Natural killer cell (primary cell): Measurements from ENCODE around the gene MIA3. TPM values are rescaled to one million over a fixed set of nuclear protein-coding genes. Genes with fewer than 3 reads are reported as not detected.

Source experiments
- ATAC-seq, 3 donors: fragments of 150-1000 bp in 2 of 3; fragments of 200-7000 bp in 1 of 3; cut with Tn5 transposase; 1 replicate in 1 of 3; 2 replicates in 2 of 3; pipeline ENCODE4 v1.10.0; 2021; ENCODE audit warnings: mild to moderate bottlenecking in 2 of 3, moderate library complexity in 2 of 3
- DNase-seq, 2 donors: peaks; one replicate each; pipeline versions ENCODE4 v3.0.0 to v3.0.0-alpha.2; 2013 to 2021; ENCODE audit warnings: mixed read lengths in 1 of 2
- H3K27ac ChIP-seq: one replicate; pipeline ENCODE4 v1.5.1; 2013; ENCODE audit warnings: mild to moderate bottlenecking, low read length
- H3K27me3 ChIP-seq: one replicate; pipeline ENCODE4 v1.6.1; 2013; ENCODE audit warnings: low read length; ENCODE audit not compliant: control insufficient read depth, insufficient read depth
- H3K36me3 ChIP-seq: one replicate; pipeline ENCODE4 v1.6.1; 2013; ENCODE audit warnings: low read length; ENCODE audit not compliant: control insufficient read depth, insufficient read depth
- H3K4me1 ChIP-seq: one replicate; pipeline ENCODE4 v1.6.1; 2013; ENCODE audit warnings: low read length; ENCODE audit not compliant: control insufficient read depth, insufficient read depth
- H3K4me3 ChIP-seq: one replicate; pipeline ENCODE4 v1.5.1; 2013; ENCODE audit warnings: low read length
- H3K9me3 ChIP-seq: one replicate; pipeline ENCODE4 v1.6.1; 2013; ENCODE audit warnings: low read length; ENCODE audit not compliant: control insufficient read depth, insufficient read depth
- H3K27ac Mint-ChIP-seq, 2 donors: one replicate each; pipeline ENCODE4 v1.8.0; 2022; ENCODE audit warnings: mild to moderate bottlenecking in 2 of 2, mixed read lengths in 2 of 2, moderate library complexity in 1 of 2
- H3K27me3 Mint-ChIP-seq, 2 donors: one replicate each; pipeline ENCODE4 v1.8.0; 2022; ENCODE audit warnings: low read depth in 2 of 2, mixed read lengths in 2 of 2
- H3K36me3 Mint-ChIP-seq: one replicate; pipeline ENCODE4 v1.8.0; 2022; ENCODE audit warnings: mixed read lengths
- H3K4me1 Mint-ChIP-seq, 2 donors: one replicate each; pipeline ENCODE4 v1.8.0; 2022; ENCODE audit warnings: mixed read lengths in 2 of 2
- H3K4me3 Mint-ChIP-seq: one replicate; pipeline ENCODE4 v1.8.0; 2022; ENCODE audit warnings: mild to moderate bottlenecking, moderate library complexity, mixed read lengths
- H3K9me3 Mint-ChIP-seq, 2 donors: one replicate each; pipeline ENCODE4 v1.8.0; 2022; ENCODE audit warnings: mixed read lengths in 2 of 2
- CTCF ChIP-seq: fragments of 200-600 bp; IDR thresholded peaks from one replicate; pipeline ENCODE4 v1.8.0; 2022; ENCODE audit warnings: antibody characterized with exemption
- WGBS: methylation state at CpG from one replicate; pipeline ENCODE4 v1.1.7; 2013; ENCODE audit warnings: missing lambda C conversion rate; ENCODE audit not compliant: insufficient coverage; 5-methylcytosine and 5-hydroxymethylcytosine counted together
- intact Hi-C: fragments of 100-400 bp; cut with micrococcal nuclease; formaldehyde crosslinking; loops from one replicate; pipeline ENCODE4 v1.14.2; 2022
- total RNA-seq, 4 donors: library from RNA; stranded (reverse); fragments of 120-200 nt in 1 of 4; gene quantifications; one replicate each; pipeline versions ENCODE4 v1.2.3 to v1.2.4, GENCODE V29; 2013 to 2022

Gene MIA3
- total RNA-seq, 3 donors from 2014 or later (not counting 1 experiment from before 2014, with no cell fraction given): 87.0 to 98.8 (median 94.0) TPM

GRCh38 chr1:222709700-222710153, 91.8 kb downstream of the MIA3 start:
- H3K4me1 Mint-ChIP-seq: peaks cover 53 to 62% of the 10 kb centered on the region in 2 donors

GRCh38 chr1:222711319-222712252, 93.7 kb downstream of the MIA3 start:
- Mint-ChIP-seq H3K4me1 (peaks cover 52% of the 10 kb centered on the region in 2 donors), H3K9me3 (no peaks in the 10 kb centered on the region), H3K4me3 (peak overlapping the region; percentile 99), H3K36me3 (no peaks in the 10 kb centered on the region), H3K27ac (peak overlapping the region; percentile 99), H3K27me3 (no peaks in the 10 kb centered on the region)
- peaks cover 9% of the 10 kb centered on the region for H3K36me3 ChIP-seq
- peak overlapping the region; percentile 83 for H3K4me3 ChIP-seq
- no peak for TF ChIP-seq CTCF
- WGBS: under 1% methylated on average over 39 of the region's 42 CpGs
- peak overlapping the region; percentile 72 for H3K27ac ChIP-seq
- H3K27me3 ChIP-seq: no peaks in the 10 kb centered on the region
- ATAC-seq: peak; percentile 33 to 56 (median 48)
- intact Hi-C loops: loop anchor here (1.0 to 10.0 kb wide), 3 partner anchors 67 to 247 kb away; partner anchors contain the start of gene TAF1A
- H3K9me3 ChIP-seq: no peaks in the 10 kb centered on the region
- peaks cover 10% of the 10 kb centered on the region for H3K4me1 ChIP-seq
- peak; percentile 42 to 78 for DNase-seq

More at GRCh38 chr1:222709700-222710153, 91.8 kb downstream of the MIA3 start:
- Mint-ChIP-seq H3K36me3 (no peaks in the 10 kb centered on the region), H3K27me3 (no peaks in the 10 kb centered on the region), H3K4me3 (no peak overlapping the region), H3K9me3 (no peaks in the 10 kb centered on the region), H3K27ac (peak overlapping the region in 1 of 2 donors; percentile 3)
- no peak overlapping the region for H3K4me3 ChIP-seq
- peaks cover 10% of the 10 kb centered on the region for H3K4me1 ChIP-seq
- no peaks in the 10 kb centered on the region for H3K9me3 ChIP-seq
- WGBS: 94% methylated on average over 5 of the region's 5 CpGs
- ATAC-seq (no peak), DNase-seq (no peak)
- no peak overlapping the region for H3K27ac ChIP-seq
- intact Hi-C loops: loop anchor here (5.0 to 10.0 kb wide), 2 partner anchors 122 to 245 kb away; partner anchors contain the start of gene TAF1A
- peaks cover 2% of the 10 kb centered on the region for H3K36me3 ChIP-seq
- no peaks in the 10 kb centered on the region for H3K27me3 ChIP-seq
- no peak for TF ChIP-seq CTCF

- H3K4me3 Mint-ChIP-seq: peak within 1 kb of the TSS; percentile 99
- peaks cover 18% of the 10 kb centered on the region for H3K36me3 ChIP-seq
- no peaks in the 10 kb centered on the region for H3K9me3 ChIP-seq
- H3K27ac Mint-ChIP-seq: peak within 1 kb of the TSS; percentile 99
- under 1% methylated on average over 51 of the region's 62 CpGs for WGBS
- H3K27me3 Mint-ChIP-seq: no peaks in the 10 kb centered on the region
- peaks cover under 1% of the 10 kb centered on the region for H3K36me3 Mint-ChIP-seq
- H3K27me3 ChIP-seq: no peaks in the 10 kb centered on the region
- intact Hi-C loops: loop anchor here (1.0 to 10.0 kb wide), 3 partner anchors 68 to 248 kb away; partner anchors contain the start of gene TAF1A
- peak within 1 kb of the TSS; percentile 98 for H3K27ac ChIP-seq
- H3K4me3 ChIP-seq: peak within 1 kb of the TSS; percentile 83
- peaks cover 10% of the 10 kb centered on the region for H3K4me1 ChIP-seq
- ATAC-seq (peak; percentile 78 to 92 (median 83)), DNase-seq (peak; percentile 93 to 97)
- no peak for TF ChIP-seq CTCF
- H3K9me3 Mint-ChIP-seq: no peaks in the 10 kb centered on the region
- H3K4me1 Mint-ChIP-seq: peaks cover 54% of the 10 kb centered on the region in 2 donors
These were observed 94.6 kb downstream of the MIA3 start, which contains the start of the genes AIDA and BROX for GRCh38 chr1:222712253-222713090. AIDA (minus strand) TSS chr1:222712491; CDS start chr1:222712317, 174 bp downstream. BROX (plus strand) TSS chr1:222712564; CDS start chr1:222715700, 3,136 bp downstream.
